GM06990 (cell line): ENCODE results near the gene MAN1B1.

Experiments used
- DNase-seq: peaks from one replicate; pipeline ENCODE4 v3.0.0-alpha.2; 2011; ENCODE audit not compliant: insufficient read length; ENCODE audit errors: extremely low read depth
- H3K27me3 ChIP-seq: replicated peaks from 2 replicates; pipeline ENCODE4 v1.6.0; 2011; ENCODE audit warnings: low read length; ENCODE audit not compliant: control insufficient read depth, insufficient read depth
- H3K36me3 ChIP-seq: 2 replicates; pipeline ENCODE4 v1.5.1; 2011; ENCODE audit warnings: low read length; ENCODE audit not compliant: control insufficient read depth, insufficient read depth
- H3K4me3 ChIP-seq: replicated peaks from 2 replicates; pipeline ENCODE4 v1.5.1; 2011; ENCODE audit warnings: low read depth, mild to moderate bottlenecking, control low read depth, low read length
- TF ChIP-seq, protein P1 (sequence below): IDR thresholded peaks from 2 replicates; pipeline ENCODE4 v1.5.1; 2011; ENCODE audit warnings: low read length, control low read depth, mild to moderate bottlenecking, inconsistent platforms; ENCODE audit not compliant: insufficient read depth, poor library complexity, severe bottlenecking

Gene MAN1B1

GRCh38 chr9:137097761-137098462, 11.1 kb downstream of the MAN1B1 start:
- Histone ChIP-seq H3K36me3 (peaks cover 37% of the 10 kb centered on the region), H3K27me3 (no peaks in the 10 kb centered on the region), H3K4me3 (no peak overlapping the region)
- no peak for DNase-seq
- TF ChIP-seq, protein P1, sequence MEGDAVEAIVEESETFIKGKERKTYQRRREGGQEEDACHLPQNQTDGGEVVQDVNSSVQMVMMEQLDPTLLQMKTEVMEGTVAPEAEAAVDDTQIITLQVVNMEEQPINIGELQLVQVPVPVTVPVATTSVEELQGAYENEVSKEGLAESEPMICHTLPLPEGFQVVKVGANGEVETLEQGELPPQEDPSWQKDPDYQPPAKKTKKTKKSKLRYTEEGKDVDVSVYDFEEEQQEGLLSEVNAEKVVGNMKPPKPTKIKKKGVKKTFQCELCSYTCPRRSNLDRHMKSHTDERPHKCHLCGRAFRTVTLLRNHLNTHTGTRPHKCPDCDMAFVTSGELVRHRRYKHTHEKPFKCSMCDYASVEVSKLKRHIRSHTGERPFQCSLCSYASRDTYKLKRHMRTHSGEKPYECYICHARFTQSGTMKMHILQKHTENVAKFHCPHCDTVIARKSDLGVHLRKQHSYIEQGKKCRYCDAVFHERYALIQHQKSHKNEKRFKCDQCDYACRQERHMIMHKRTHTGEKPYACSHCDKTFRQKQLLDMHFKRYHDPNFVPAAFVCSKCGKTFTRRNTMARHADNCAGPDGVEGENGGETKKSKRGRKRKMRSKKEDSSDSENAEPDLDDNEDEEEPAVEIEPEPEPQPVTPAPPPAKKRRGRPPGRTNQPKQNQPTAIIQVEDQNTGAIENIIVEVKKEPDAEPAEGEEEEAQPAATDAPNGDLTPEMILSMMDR: no peak

GRCh38 chr9:137099231-137099630, 12.4 kb downstream of the MAN1B1 start:
- peaks cover 45% of the 10 kb centered on the region for H3K36me3 ChIP-seq
- DNase-seq: no peak
- TF ChIP-seq, protein P1: no peak
- H3K4me3 ChIP-seq: no peak overlapping the region
- no peaks in the 10 kb centered on the region for H3K27me3 ChIP-seq

- H3K27me3 ChIP-seq: no peaks in the 10 kb centered on the region
- H3K36me3 ChIP-seq: peaks cover 46% of the 10 kb centered on the region
- no peak for DNase-seq
- TF ChIP-seq, protein P1: no peak
- H3K4me3 ChIP-seq: no peak overlapping the region
Measured at GRCh38 chr9:137103206-137103999, 16.6 kb downstream of the MAN1B1 start.

- TF ChIP-seq, protein P1: no peak
- Histone ChIP-seq H3K27me3 (no peaks in the 10 kb centered on the region), H3K4me3 (no peak overlapping the region), H3K36me3 (peaks cover 57% of the 10 kb centered on the region)
- no peak for DNase-seq
Measured at GRCh38 chr9:137105814-137106661, 19.3 kb downstream of the MAN1B1 start.

GRCh38 chr9:137106662-137107250, 20.0 kb downstream of the MAN1B1 start:
- DNase-seq: no peak
- TF ChIP-seq, protein P1: no peak
- no peaks in the 10 kb centered on the region for H3K27me3 ChIP-seq
- no peak overlapping the region for H3K4me3 ChIP-seq
- peaks cover 51% of the 10 kb centered on the region for H3K36me3 ChIP-seq
